NCI-H82 treated with DMSO at 0.1 percent for 48 hours (cell line): ENCODE data around the gene SGMS1.

Experiments
- DNase-seq: peaks from one replicate; lab custom pipeline; 2025; ENCODE audit not compliant: unreplicated experiment; lab: John Stamatoyannopoulos, UW

Gene SGMS1

GRCh38 chr10:50316695-50317648, 306.8 kb downstream of the SGMS1 start:
- DNase-seq = no peak

GRCh38 chr10:50316174-50316573, 307.6 kb downstream of the SGMS1 start:
- no peak for DNase-seq

GRCh38 chr10:50315424-50315823, 308.3 kb downstream of the SGMS1 start:
- DNase-seq = no peak

- DNase-seq = no peak
These were observed 309.3 kb downstream of the SGMS1 start for GRCh38 chr10:50314169-50315071.

- DNase-seq = no peak
These were observed 311.0 kb downstream of the SGMS1 start for GRCh38 chr10:50312464-50313437.

- DNase-seq = no peak
These were observed 313.1 kb downstream of the SGMS1 start for GRCh38 chr10:50310560-50311174.

GRCh38 chr10:50309342-50309741, 314.4 kb downstream of the SGMS1 start:
- DNase-seq = no peak

GRCh38 chr10:50304660-50305059, 319.1 kb downstream of the SGMS1 start:
- no peak for DNase-seq

GRCh38 chr10:50299948-50300669, 323.6 kb downstream of the SGMS1 start:
- DNase-seq = no peak

- no peak for DNase-seq
These were observed 328.4 kb downstream of the SGMS1 start for GRCh38 chr10:50295367-50295766.

- DNase-seq = no peak
These were observed 329.2 kb downstream of the SGMS1 start for GRCh38 chr10:50294582-50294981.

- no peak for DNase-seq
These were observed 330.0 kb downstream of the SGMS1 start for GRCh38 chr10:50293513-50294313.

- DNase-seq = no peak
These were observed 332.4 kb downstream of the SGMS1 start for GRCh38 chr10:50291261-50291850.

GRCh38 chr10:50289196-50289595, 334.6 kb downstream of the SGMS1 start:
- no peak for DNase-seq

GRCh38 chr10:50286996-50287803, 336.6 kb downstream of the SGMS1 start:
- no peak for DNase-seq

GRCh38 chr10:50286517-50286916, 337.2 kb downstream of the SGMS1 start:
- DNase-seq = no peak

- no peak for DNase-seq
These were observed 341.7 kb downstream of the SGMS1 start for GRCh38 chr10:50281967-50282522.
